NCI-H2029 treated with DMSO at 0.1 percent for 48 hours (cell line): ENCODE data around the gene KDSR.

Experiments used
- DNase-seq: peaks from one replicate; lab custom pipeline; 2025; lab: John Stamatoyannopoulos, UW

KDSR gene, protein sequence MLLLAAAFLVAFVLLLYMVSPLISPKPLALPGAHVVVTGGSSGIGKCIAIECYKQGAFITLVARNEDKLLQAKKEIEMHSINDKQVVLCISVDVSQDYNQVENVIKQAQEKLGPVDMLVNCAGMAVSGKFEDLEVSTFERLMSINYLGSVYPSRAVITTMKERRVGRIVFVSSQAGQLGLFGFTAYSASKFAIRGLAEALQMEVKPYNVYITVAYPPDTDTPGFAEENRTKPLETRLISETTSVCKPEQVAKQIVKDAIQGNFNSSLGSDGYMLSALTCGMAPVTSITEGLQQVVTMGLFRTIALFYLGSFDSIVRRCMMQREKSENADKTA

GRCh38 chr18:63367053-63367953 is at the start of gene KDSR:
Gene KDSR, minus strand, starts transcription at chr18:63367206. Its CDS starts 88 bp downstream, at chr18:63367118.
- DNase-seq = peak; percentile 77

GRCh38 chr18:63412953-63413352 is 45.9 kb upstream of the KDSR start:
- DNase-seq = no peak

DNA sequence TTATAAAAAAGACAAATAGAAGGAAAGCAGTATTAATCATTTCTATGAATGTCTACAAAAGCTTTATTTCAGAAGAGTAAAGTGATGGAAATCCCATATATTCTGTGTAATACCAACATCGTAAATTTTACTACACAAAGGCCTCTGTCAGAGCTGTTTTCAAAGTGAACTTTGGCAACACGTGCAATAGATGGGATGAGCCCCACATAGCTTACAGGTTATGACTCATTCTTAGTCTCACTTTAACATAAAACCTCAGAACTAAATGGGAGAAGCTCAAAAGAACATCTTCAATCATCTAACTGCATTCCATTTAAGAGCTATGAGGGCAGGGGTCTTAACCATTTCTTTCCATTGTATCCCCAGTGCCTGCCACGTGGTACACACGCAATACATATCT is 43.8 kb upstream of the KDSR start:
- DNase-seq = no peak

- DNase-seq = no peak
These were observed 42.3 kb upstream of the KDSR start for GRCh38 chr18:63409301-63409700.

- no peak for DNase-seq
These were observed 40.7 kb upstream of the KDSR start for GRCh38 chr18:63407734-63408133.

- no peak for DNase-seq
These were observed 39.0 kb upstream of the KDSR start for GRCh38 chr18:63405986-63406385.

DNA sequence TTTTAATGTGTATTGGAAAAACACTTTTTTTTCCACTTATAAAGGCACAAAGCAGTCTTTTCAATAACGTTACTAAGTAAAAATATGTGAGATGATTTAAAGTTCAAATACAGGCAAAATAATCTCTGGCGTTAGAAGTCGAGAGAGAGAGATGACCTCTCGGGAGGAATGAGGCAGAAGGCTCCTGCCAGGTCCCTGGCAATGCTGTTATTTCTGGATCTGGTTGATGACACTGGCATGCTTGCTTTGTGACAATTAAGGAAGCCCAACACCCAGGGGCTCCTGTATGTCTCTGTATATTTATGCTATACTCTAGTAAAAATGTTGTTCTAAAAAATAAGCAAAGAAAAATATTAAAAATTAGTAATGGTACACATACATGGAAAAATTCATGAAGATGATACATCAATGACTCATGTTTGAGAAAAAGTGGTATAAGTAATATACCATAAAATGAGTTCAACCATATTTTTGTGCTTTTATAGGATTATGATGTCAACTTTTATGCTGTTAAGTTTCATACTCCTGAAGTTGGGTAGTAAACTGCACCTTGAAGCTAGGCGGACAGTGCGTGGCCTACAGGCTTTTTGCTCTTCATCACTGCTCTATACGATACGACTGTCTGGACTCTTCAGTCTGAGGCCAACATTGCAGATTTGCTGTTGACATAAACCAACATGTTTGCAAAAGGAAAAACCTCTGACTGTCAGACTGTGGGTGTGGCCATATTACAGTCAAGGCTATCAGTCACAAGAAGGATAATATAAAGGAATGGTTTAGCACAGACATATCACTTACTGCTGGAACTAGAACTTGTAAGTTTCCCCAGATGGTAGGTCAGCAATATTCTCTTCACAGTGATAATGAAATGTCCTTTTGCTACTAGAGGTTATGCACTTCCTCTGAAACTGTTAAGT is 35.5 kb upstream of the KDSR start:
- DNase-seq = no peak

- no peak for DNase-seq
These were observed 32.3 kb upstream of the KDSR start for GRCh38 chr18:63399300-63399699.

DNA sequence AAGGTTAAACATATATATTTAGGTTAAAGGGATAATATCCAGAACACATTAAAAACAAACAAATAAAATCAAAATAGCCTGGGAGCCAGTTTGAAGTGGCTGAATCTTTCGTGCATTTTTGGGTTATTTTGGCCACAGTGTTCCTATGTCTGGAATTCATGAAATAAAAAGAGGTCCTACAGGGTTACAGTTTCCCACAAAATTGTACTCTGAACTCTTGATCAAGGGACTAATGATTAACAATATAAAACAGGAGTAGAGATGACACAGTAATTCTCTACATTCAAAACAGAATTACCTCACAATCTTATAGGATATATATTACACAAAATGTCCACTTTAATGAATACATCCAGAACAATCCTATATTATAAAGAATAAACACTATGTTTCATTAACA is 30.3 kb upstream of the KDSR start:
- DNase-seq = no peak

GRCh38 chr18:63395503-63395902 is 28.5 kb upstream of the KDSR start:
- no peak for DNase-seq

GRCh38 chr18:63394954-63395353 is 27.9 kb upstream of the KDSR start:
- DNase-seq = no peak

- no peak for DNase-seq
These were observed 20.9 kb upstream of the KDSR start for GRCh38 chr18:63387861-63388260.

DNA sequence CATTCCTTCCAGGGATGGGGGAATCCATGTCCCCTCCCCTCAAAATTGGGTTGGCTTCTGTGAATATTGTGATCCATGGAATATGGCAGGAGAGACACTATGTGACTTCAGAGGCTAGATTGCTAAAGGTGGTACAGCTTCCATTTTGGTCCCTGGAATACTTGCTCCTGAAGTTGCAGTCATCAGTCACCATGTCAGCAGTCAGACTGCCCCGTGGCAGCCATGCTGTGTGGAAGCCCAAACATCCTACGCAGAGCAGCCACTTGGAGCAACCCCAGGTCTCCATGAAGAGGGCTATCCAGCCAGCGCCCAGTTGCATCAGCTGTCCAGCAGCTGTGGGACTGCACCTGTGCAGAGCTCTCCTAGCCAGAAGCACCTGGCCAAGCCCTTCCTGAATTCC is 15.8 kb upstream of the KDSR start:
- DNase-seq = no peak

GRCh38 chr18:63379639-63379962 is 12.6 kb upstream of the KDSR start:
- no peak for DNase-seq

DNA sequence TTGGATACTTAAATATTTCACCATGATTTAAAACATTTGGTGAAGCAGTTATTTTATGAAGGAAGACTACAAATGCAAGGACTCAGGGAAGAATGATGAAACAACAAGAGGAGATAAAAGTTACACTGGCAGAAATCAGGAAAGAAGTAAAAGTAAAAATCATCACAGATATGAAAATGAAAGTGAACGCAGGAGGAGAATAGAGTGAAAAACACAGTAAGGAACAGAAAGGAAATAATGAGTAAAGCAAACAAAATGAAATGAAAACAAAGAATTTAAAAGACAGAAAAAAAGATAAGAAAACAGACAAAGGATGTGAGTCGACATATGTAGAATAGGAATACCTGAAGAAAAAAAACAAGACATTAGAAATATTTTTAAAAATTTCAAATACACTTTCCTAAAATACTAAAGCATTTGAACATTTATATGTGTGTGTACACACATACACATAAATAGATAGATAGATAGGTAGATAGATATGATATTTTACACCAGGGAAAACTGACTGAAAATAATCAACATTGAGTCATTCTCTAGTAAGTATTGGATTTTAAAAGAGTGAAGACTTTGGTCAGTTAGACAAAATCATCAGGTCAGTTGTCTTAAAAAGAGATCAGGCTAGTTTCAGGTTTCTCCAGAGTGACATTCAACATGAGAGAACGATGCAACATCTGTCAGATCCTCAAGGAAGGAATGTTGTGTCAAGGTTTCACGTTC is 12.1 kb upstream of the KDSR start:
- DNase-seq = no peak

DNA sequence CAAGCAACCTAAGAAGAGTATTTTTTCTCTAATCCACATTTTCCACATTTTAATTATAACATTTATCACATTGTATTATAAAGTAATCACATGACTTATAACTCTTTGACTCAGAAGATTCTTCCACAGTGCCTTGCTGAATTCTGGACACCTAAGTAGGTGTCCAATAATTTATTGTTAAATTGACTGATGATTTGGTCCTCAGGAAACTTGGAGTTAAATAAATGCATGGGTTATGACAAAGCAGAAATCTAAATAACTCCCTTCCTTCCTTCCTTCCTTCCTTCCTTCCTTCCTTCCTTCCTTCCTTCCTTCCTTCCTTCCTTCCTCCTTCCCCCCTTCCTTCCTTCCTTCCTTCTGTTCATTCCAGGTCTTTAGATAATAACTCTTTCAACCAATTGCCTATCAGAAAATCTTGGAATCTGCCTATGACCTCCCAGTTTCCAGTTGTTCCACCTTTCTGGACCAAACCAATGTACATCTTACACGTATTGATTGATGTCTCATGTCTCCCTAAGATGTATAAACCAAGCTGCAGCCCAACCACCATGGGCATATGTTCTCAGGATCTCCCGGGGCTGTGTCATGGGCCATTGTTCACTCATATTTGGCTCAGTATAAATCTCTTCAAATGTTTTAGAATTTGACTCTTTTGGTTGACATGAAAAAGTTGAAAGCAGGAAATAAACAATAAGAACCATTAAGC is 10.4 kb upstream of the KDSR start:
- no peak for DNase-seq

DNA sequence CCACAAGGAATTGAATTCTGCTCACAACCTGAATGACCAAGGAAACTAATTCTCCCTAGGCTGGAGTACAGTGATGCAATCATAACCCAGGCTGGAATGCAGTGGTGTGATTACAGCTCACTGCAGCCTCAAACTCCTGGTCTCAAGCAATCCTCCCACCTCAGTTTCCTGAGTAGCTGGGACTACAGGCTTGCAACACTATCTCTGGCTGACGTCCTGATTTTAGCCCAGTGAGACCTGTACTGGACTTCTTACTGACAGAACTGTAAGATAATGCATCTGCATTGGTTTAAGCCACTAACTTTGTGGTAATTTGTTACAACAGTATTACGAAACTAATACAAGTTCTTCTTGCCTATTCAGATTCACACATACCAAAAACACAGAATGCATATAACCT is 9.5 kb upstream of the KDSR start:
- no peak for DNase-seq

DNA sequence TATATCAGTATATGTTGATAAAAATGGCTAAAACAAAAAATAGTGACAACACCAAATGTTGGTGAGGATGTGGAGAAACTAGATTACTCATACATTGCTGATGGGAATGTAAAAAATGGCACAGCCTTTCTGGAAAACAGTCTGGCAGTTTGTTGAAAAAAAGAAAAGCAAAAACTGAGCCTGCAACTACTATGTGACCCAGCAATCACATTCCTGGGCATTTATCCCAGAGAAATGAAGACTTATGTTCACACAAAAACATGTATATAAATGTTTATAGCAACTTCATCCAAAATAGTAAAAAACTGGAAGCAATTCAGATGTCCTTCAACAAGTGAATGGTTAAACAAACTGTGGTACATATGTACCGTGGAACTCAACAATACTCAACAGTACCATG is 7.5 kb upstream of the KDSR start:
- no peak for DNase-seq

- no peak for DNase-seq
These were observed 6.2 kb upstream of the KDSR start for GRCh38 chr18:63373161-63373560.

DNA sequence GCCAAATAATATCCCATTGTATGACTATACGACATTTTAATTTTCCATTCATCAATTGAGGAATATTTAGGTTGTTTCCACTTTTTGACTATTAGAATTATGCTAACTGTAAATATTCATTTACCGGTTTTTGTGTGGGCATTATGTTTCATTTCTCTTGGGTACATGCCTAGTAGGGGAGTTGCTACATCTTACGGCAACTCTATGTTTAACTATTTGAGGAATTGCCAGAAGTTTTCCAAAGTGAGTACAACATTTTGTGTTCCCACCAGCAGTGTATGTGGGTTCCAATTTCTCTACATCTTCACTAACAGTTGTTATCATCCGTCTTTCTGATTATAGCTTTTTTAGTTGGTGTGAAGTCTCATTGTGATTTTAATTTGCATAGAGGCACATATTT is 1.6 kb upstream of the KDSR start:
- DNase-seq = no peak
